GM18505 (cell line): ENCODE results near the gene RASL10B.

Source experiments
- ATAC-seq: cut with Tn5 transposase; IDR thresholded peaks from one replicate; pipeline ENCODE4 v1.9.1; 2021; ENCODE audit not compliant: unreplicated experiment
- POLR2A ChIP-seq: IDR thresholded peaks from 4 replicates; pipeline ENCODE4 v1.6.1; 2011; ENCODE audit warnings: borderline replicate concordance; ENCODE audit not compliant: insufficient read depth, insufficient read length; ENCODE audit errors: extremely low read depth

RASL10B gene

DNA sequence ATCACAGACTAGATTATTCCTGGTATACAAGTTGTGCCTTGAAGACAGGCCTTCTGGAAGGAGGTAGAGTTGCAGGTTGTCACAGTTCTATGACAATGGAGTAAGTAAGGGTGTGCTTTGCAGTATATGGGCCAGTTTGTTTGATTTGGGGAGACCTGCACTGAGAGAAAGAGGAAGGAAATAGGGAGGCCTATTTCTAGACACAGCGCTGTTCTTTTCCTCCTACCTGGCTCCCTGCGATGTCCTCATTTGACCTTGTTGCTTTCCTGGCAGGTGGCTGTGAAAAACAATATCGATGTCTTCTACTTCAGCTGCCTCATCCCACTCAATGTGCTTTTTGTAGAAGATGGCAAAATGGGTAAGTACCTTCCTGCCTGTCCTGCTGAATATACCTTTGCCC lies 22.5 kb upstream of the RASL10B start:
- ATAC-seq, result no peak
- no peak for TF ChIP-seq POLR2A

DNA sequence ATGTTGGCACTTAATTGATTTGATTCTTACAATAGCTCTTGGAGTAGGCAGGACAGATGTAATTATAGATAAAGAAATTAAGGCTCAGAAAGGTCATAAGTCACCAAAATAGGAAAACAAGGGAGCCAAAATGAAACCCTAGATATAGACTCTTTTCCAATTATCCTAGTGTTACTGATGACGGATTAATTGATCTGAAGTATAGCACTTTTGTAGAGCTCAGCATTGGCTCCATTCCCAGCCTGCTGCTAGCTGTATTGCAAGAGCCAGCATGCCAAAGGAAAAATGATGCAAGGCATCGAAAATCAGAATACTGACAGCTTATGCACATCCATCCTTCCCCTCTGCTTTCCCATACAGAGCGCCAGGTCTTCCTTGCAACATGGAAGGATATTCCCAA lies 21.6 kb upstream of the RASL10B start:
- TF ChIP-seq POLR2A, result no peak
- ATAC-seq, result no peak

DNA sequence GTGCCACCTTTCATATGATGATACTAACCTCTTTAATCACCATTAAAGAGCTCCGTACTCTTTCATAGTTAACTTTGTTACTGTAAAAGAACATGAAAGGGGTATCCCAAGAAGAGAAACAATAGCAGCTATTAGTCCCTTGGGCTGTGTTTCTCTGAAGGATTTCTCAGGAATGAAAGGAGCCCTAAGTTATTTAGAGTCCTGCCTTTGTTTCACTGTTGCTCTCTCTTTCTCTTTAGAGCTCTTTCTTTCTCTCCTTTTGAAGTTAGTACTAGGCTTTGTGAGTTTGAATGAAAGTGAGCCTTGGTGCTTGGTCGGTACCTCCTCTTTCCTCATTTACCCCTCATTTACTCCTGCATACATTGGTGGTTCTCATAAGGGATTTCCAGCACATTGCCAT lies 20.5 kb upstream of the RASL10B start:
- no peak for TF ChIP-seq POLR2A
- no peak for ATAC-seq

DNA sequence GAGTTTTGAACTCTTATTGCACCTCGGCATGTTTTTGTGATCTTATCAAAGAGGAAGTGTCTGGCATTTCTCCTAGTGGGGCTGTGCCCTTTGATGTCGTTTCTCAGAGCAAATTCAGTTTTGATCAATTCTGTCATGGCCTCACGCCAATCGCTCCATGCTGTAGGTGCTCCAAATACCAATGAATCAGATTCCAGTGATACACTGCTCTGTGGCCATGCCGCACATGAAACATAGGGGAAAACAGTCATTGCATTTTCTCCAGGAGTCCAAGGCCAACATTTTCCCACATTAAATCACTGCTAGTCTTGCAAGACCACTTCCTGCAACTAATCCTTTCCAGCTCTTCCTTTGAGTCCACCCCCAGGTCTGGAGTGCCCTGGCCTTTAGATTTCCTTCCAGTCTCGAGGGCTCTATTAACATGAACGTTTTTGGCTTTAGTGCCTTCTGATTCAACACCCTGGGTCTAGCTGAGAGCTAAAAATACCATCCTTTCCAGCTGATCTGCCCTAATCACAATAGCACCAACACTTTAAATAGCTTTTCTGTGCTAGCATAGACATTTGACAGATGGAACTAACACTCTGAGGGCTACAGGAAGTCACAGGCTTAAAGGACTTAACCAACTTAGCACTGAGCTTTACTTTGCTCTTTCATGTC lies 18.2 kb upstream of the RASL10B start:
- no peak for ATAC-seq
- TF ChIP-seq POLR2A, result no peak

DNA sequence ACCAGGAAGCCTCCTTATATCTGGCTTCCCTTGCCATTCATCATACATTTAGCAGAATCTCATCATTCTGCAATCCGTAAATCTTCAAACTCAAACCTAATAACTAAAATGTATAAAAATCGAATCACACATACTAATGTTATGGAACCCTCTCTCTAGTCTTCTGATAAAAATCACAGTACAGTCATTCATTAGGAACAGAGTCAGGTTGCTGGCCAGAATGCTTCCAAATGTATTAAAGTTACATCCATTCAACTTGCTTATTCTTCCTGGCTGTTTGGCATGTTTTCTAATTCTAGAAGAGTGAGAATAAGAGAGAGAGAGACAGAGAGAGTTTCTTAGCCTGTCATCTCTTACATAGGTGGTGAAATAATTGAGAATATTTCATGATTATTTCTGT lies 16.5 kb upstream of the RASL10B start:
- no peak for ATAC-seq

DNA sequence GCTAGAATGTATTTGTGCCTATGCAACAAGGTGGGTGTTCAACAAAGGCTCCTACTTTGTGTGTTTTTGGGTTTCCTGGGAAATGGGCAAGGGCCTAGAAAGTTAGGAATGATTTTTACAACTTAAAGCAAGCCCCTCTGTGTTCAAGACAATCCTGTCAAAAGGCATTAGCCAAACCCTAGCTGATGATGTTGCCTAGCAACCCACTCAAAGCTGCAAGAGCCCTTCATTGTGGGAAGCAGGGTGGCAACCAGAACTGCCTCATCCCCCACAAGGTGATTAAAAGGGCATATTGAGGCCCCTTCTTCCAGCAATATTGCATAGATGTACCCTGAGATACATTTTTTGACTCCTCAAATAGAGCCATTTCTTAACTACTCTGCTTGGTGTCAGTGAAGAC lies 16.0 kb upstream of the RASL10B start:
- no peak for ATAC-seq
- TF ChIP-seq POLR2A, result no peak

More for the DNA sequence above, 16.5 kb upstream of the RASL10B start:
- TF ChIP-seq POLR2A, result no peak

DNA sequence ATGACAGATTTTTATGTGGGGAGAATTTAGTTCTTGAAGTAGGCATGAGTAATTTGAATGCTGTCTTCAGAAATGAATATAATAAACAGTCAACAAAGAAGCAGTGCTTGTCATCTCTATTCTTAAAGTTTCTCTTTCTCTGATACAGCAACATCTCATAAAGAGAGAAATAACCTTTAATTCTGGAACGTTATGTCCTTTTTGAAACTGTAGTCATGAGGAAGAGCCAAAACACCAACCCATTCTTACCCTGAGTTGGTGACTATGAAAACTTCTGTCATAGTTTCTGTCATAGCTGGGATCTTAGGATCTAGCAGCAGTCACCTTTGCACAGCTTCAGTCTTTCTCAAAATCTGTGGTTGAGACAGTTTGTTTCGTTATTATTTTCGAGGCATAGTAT lies 15.3 kb upstream of the RASL10B start:
- no peak for ATAC-seq
- TF ChIP-seq POLR2A, result no peak

DNA sequence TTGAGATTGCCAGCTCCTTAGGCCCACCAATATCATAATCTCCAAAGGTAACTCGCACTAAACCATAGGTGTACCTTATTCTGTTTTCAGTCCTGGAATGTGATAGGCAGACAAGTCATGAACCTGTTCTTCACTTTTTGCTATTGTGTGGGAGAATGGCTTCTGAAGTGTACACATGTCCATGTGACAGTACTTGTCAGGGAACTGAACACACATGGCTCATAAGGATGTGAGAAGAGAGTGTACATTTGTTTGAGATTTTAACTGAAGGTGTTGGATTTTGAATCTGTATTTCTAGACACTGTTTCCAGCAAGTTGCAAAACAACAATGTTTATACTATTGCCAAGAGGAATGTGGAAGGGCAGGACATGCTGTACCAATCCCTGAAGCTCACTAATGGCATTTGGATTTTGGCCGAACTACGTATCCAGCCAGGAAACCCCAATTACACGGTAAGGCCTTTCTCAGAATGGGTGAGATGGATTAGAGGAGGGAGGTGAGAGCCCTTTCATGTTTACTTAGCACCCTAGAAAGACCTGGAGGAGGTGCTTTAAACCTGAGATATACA lies 14.5 kb upstream of the RASL10B start:
- no peak for ATAC-seq
- TF ChIP-seq POLR2A, result no peak

DNA sequence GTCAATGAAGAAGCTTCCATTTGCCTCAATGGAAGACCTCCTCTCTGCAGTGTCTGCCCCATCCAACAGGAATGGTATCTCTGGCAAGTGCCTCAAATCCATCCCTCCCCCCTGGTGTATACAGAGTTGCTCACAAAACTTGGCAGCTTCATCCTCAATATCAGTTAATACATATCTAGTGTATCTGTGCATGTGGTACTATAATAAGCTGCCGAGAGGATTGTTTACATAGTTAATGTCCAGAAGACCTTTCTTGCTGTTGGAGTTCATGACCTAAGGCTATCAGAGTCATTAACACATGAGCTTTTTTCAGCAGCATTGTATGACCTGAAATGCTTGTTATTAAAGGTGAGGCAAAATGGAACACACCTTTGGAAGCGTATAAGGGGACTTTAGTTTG lies 14.0 kb upstream of the RASL10B start:
- no peak for TF ChIP-seq POLR2A
- ATAC-seq, result no peak

DNA sequence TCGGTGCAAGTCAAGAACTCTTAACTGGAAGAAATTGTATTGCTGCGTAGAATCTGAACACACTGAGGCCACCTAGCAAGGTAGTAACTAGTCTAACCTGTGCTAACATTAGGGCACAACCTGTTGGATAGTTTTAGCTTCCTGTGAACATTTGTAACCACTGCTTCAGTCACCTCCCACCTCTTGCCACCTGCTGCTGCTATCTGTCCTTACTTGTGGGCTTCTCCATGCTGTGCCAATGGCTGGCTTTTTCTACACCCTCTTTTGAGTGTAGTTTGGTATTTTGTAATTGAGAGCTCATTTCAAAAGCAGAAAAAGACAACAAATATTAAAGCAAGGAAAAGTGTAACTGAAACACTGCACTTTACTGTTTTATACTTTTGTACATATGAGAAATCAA lies 7.7 kb upstream of the RASL10B start:
- no peak for ATAC-seq
- no peak for TF ChIP-seq POLR2A

DNA sequence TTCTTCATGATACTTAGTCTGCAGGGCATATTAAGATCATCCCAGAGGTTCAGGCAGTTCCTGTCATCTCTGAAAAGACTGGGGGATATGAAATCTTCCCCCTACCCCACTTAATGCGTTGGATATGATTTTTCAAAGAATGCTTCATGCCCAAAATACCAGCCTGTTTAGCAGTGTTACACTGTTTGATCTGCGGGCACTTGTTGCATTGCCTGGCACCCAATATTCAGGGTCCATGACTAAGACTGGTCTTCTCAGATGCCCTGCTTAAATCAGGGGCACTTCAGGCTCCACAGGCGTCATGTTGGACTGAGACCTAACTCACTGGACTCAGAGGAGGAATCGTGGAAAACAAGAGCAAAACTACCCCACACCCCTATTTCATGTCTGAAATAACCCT lies 6.4 kb upstream of the RASL10B start:
- no peak for TF ChIP-seq POLR2A
- ATAC-seq, result no peak

DNA sequence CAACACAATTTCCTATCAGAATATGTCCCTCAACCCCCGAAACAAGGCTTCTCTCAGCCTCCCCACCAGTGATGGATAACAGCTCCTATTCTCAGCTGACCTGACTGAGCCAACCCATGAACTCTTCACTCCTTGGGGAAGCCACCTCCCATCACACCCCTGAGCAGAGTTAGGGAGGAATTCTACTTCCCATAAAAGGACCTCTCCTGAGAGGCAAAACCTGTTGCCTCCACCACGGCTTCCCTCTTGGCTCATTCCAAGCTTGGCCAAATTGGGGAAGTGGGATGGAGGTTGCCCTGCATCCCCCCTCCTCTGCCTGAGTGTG lies 5.7 kb upstream of the RASL10B start:
- ATAC-seq, result no peak
- TF ChIP-seq POLR2A, result no peak

DNA sequence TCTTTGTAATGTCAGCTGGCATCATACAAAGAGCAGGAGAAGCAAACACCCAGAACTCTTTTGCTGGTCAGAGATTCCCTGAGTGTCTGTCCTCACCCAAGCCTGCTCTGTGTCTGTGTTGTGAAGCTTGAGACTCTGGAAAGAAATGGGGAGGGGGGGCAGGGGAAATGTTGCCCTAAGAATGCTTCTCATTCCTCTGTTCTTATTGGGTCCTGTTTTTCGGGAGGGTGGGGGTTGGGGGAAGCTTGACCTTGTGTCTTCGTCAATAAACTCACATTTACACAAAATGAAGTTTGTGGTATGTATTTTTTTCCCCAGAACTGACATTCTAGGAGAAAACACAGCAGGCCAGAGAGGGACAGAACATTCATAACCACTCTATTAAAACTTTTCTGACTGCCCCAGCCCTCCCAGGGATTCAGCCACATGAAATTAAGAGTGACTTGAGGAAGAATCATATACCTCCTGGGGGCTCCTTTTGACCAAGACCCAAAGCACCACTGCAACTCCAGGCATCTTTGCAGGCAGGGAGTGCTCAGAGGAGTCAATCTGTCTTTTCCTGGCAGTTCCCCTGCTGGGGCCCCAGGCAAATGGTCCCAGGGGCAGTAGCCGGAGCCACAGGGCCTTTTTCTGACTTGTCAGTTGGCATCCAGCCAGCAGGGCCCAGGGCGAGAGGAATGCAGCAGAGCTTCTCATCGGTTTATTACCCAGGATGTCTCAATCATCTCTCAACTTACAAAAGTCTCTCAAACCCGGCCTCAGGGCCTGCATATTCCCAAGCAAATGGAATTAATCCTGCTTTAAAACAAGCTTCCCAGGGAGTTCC lies 5.1 kb upstream of the RASL10B start:
- ATAC-seq, result no peak
- TF ChIP-seq POLR2A, result no peak

DNA sequence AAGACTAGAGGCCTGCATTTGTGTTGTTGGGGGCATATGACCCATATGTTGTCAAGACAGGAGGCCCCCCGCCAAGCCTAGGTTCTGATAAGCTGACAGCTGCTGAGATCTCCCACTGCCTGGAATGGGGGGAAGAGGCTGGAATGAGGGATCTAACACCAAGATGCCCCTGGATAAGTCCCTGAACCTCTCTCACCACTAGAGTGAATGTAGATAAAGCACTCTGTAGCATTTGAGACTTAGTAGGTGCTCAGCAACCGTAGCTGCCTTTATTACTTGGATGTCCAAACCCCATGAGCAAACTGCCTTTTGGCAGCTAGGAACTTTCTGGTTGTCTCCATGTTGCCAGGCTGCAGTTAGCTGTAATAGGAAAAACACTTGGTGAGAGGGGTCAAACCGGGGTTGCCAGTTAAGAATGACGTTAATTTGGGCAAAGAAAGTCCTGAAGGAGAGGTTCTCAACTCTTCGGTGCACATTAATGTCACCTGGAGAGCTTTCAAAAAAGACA lies 4.4 kb upstream of the RASL10B start:
- TF ChIP-seq POLR2A, result no peak
- ATAC-seq, result no peak
